ENCODE measurements around the gene DOCK4. TPM values are rescaled to one million over a fixed set of nuclear protein-coding genes. Genes with fewer than 3 reads are reported as not detected.

The DOCK4 gene
- polyA plus RNA-seq, 1 donor, result 7.5 TPM

- no peak for DNase-seq (ENCODE audit: low read depth)
Measured at GRCh38 chr7:112009081-112009480, 197.1 kb downstream of the DOCK4 start.

- no peak for DNase-seq (ENCODE audit: low read depth)
Measured at GRCh38 chr7:112007185-112007584, 199.0 kb downstream of the DOCK4 start.

GRCh38 chr7:112006071-112006470 lies 200.1 kb downstream of the DOCK4 start:
- no peak for DNase-seq (ENCODE audit: low read depth)

- DNase-seq (ENCODE audit: low read depth), result no peak
Measured at GRCh38 chr7:112005205-112005775, 200.9 kb downstream of the DOCK4 start.

GRCh38 chr7:112001091-112001826 lies 204.9 kb downstream of the DOCK4 start:
- DNase-seq (ENCODE audit: low read depth), result no peak

GRCh38 chr7:111998326-111998725 lies 207.9 kb downstream of the DOCK4 start:
- DNase-seq (ENCODE audit: low read depth), result no peak

GRCh38 chr7:111997546-111997945 lies 208.7 kb downstream of the DOCK4 start:
- DNase-seq (ENCODE audit: low read depth), result no peak

GRCh38 chr7:111992601-111993000 lies 213.6 kb downstream of the DOCK4 start:
- DNase-seq (ENCODE audit: low read depth), result no peak

- no peak for DNase-seq (ENCODE audit: low read depth)
Measured at GRCh38 chr7:111990643-111991042, 215.6 kb downstream of the DOCK4 start.

- DNase-seq (ENCODE audit: low read depth), result no peak
Measured at GRCh38 chr7:111987886-111988285, 218.3 kb downstream of the DOCK4 start.

GRCh38 chr7:111987115-111987826 lies 218.9 kb downstream of the DOCK4 start:
- DNase-seq (ENCODE audit: low read depth), result no peak

- no peak for DNase-seq (ENCODE audit: low read depth)
Measured at GRCh38 chr7:111986601-111987000, 219.6 kb downstream of the DOCK4 start.

GRCh38 chr7:111985798-111986197 lies 220.4 kb downstream of the DOCK4 start:
- no peak for DNase-seq (ENCODE audit: low read depth)

GRCh38 chr7:111982804-111983203 lies 223.4 kb downstream of the DOCK4 start:
- no peak for DNase-seq (ENCODE audit: low read depth)

- DNase-seq (ENCODE audit: low read depth), result no peak
Measured at GRCh38 chr7:111982133-111982532, 224.1 kb downstream of the DOCK4 start.

GRCh38 chr7:111980725-111981124 lies 225.5 kb downstream of the DOCK4 start:
- DNase-seq (ENCODE audit: low read depth), result no peak

GRCh38 chr7:111975346-111975745 lies 230.9 kb downstream of the DOCK4 start:
- no peak for DNase-seq (ENCODE audit: low read depth)

- no peak for DNase-seq (ENCODE audit: low read depth)
Measured at GRCh38 chr7:111960984-111961383, 245.2 kb downstream of the DOCK4 start.

- no peak for DNase-seq (ENCODE audit: low read depth)
Measured at GRCh38 chr7:111958896-111959295, 247.3 kb downstream of the DOCK4 start.

GRCh38 chr7:111958431-111958830 lies 247.8 kb downstream of the DOCK4 start:
- no peak for DNase-seq (ENCODE audit: low read depth)

GRCh38 chr7:111955616-111956015 lies 250.6 kb downstream of the DOCK4 start:
- DNase-seq (ENCODE audit: low read depth), result no peak

GRCh38 chr7:111954474-111955381 lies 251.5 kb downstream of the DOCK4 start:
- no peak for DNase-seq (ENCODE audit: low read depth)
